OCI-LY7 (cell line): ENCODE results near the gene OR4F6.

ENCODE experiments used
- EZH2phosphoT487 ChIP-seq: fragments of 200-600 bp; sonication (generic); IDR thresholded peaks from 2 replicates; pipeline ENCODE4 v1.6.1; 2018; ENCODE audit warnings: low read depth, borderline replicate concordance, mild to moderate bottlenecking, mixed run types, antibody characterized with exemption, low read length, moderate library complexity, mixed read lengths
- TF ChIP-seq, protein P1 (sequence below): fragments of 200-600 bp; sonication (generic); conservative IDR thresholded peaks from 2 replicates; pipeline ENCODE4 v1.5.1; 2014; ENCODE audit warnings: mild to moderate bottlenecking, antibody characterized with exemption, low read length, moderate library complexity, mixed read lengths

GRCh38 chr15:101805605-101806345 lies 2.5 kb downstream of the OR4F6 start:
- TF ChIP-seq, protein P1, sequence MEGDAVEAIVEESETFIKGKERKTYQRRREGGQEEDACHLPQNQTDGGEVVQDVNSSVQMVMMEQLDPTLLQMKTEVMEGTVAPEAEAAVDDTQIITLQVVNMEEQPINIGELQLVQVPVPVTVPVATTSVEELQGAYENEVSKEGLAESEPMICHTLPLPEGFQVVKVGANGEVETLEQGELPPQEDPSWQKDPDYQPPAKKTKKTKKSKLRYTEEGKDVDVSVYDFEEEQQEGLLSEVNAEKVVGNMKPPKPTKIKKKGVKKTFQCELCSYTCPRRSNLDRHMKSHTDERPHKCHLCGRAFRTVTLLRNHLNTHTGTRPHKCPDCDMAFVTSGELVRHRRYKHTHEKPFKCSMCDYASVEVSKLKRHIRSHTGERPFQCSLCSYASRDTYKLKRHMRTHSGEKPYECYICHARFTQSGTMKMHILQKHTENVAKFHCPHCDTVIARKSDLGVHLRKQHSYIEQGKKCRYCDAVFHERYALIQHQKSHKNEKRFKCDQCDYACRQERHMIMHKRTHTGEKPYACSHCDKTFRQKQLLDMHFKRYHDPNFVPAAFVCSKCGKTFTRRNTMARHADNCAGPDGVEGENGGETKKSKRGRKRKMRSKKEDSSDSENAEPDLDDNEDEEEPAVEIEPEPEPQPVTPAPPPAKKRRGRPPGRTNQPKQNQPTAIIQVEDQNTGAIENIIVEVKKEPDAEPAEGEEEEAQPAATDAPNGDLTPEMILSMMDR, result no peak
- no peak for TF ChIP-seq EZH2phosphoT487
